HG02973 (cell line): ENCODE results near the gene POLG.

ENCODE experiments used
- ATAC-seq: cut with Tn5 transposase; IDR thresholded peaks from one replicate; pipeline ENCODE4 v1.9.1; 2021; ENCODE audit warnings: moderate library complexity; ENCODE audit not compliant: unreplicated experiment

POLG gene

GRCh38 chr15:89370120-89370977, 35.7 kb upstream of the POLG start:
- no peak for ATAC-seq

GRCh38 chr15:89369341-89369947, 34.8 kb upstream of the POLG start:
- no peak for ATAC-seq

- ATAC-seq = no peak
Measured at GRCh38 chr15:89368566-89369223, 34.1 kb upstream of the POLG start.

- ATAC-seq = no peak
Measured at GRCh38 chr15:89367485-89368451, 33.1 kb upstream of the POLG start.

GRCh38 chr15:89366656-89367393, 32.2 kb upstream of the POLG start:
- no peak for ATAC-seq

- no peak for ATAC-seq
Measured at GRCh38 chr15:89365462-89366065, 30.9 kb upstream of the POLG start.

- no peak for ATAC-seq
Measured at GRCh38 chr15:89364741-89365450, 30.3 kb upstream of the POLG start.

GRCh38 chr15:89364341-89364740, 29.7 kb upstream of the POLG start:
- ATAC-seq = no peak

GRCh38 chr15:89363770-89364169, 29.1 kb upstream of the POLG start:
- ATAC-seq = no peak

GRCh38 chr15:89363133-89363532, 28.5 kb upstream of the POLG start:
- no peak for ATAC-seq

- no peak for ATAC-seq
Measured at GRCh38 chr15:89362203-89363101, 27.8 kb upstream of the POLG start.

GRCh38 chr15:89361451-89362202, 27.0 kb upstream of the POLG start:
- ATAC-seq = no peak

GRCh38 chr15:89360294-89360971, 25.8 kb upstream of the POLG start:
- ATAC-seq = no peak

GRCh38 chr15:89359471-89360293, 25.1 kb upstream of the POLG start:
- no peak for ATAC-seq

- peak; percentile 85 for ATAC-seq
Measured at GRCh38 chr15:89358755-89359439, 24.3 kb upstream of the POLG start.

- ATAC-seq = no peak
Measured at GRCh38 chr15:89358435-89358754, 23.8 kb upstream of the POLG start.
